A549 (cell line): ENCODE results near the gene SLC2A4RG. TPM values are rescaled to one million over a fixed set of nuclear protein-coding genes. Genes with fewer than 3 reads are reported as not detected.

Experiments
- ATAC-seq, 2 experiments: fragments of 200-7000 bp in 1 of 2; fragments of >200 bp in 1 of 2; cut with Nextera tagmentation in 1 of 2; cut with Tn5 transposase in 1 of 2; 3 replicates each; pipeline versions ENCODE4 v1.8.0 to v1.9.1; 2018 to 2020; ENCODE audit warnings: mild to moderate bottlenecking in 1 of 2, moderate library complexity in 1 of 2
- CTCF ChIA-PET: fragments of 300-600 bp; sonication (Branson Sonifier 250); formaldehyde crosslinking; extraction: SDS; loops from one replicate; lab custom pipeline; 2021; ENCODE audit warnings: antibody characterized with exemption, inconsistent platforms; lab: Yijun Ruan, JAX
- POLR2A ChIA-PET: fragments of 350-600 bp; formaldehyde crosslinking; extraction: SDS; loops from one replicate; lab custom pipeline; 2021; ENCODE audit warnings: antibody characterized with exemption, inconsistent platforms; lab: Yijun Ruan, JAX
- DNase-seq, 2 experiments: peaks; one replicate each; pipeline versions ENCODE4 v3.0.0 to v3.0.0-alpha.2; 2011 to 2016; ENCODE audit warnings: low read depth in 1 of 2, low spot score in 1 of 2
- FAIRE-seq: peaks from 2 replicates; lab custom pipeline; 2011; peaks lifted over from hg19 to GRCh38; lab: Jason Lieb, UNC
- H3K27ac ChIP-seq, 2 experiments: fragments of >200 bp; sonication (Bioruptor Twin); formaldehyde crosslinking; 3 replicates each; pipeline ENCODE4 v1.5.1; 2016 to 2017
- H3K4me1 ChIP-seq: fragments of >200 bp; sonication (Bioruptor Twin); formaldehyde crosslinking; 3 replicates; pipeline ENCODE4 v1.6.1; 2016
- H3K4me2 ChIP-seq: fragments of >200 bp; sonication (Bioruptor Twin); formaldehyde crosslinking; 3 replicates; pipeline ENCODE4 v1.6.1; 2016
- H3K4me3 ChIP-seq: fragments of >200 bp; sonication (Bioruptor Twin); formaldehyde crosslinking; 3 replicates; pipeline ENCODE4 v1.5.1; 2016
- H3K9me3 ChIP-seq: fragments of >200 bp; sonication (Bioruptor Twin); formaldehyde crosslinking; 3 replicates; pipeline ENCODE4 v1.6.1; 2016
- CBX2 ChIP-seq: fragments of 200-600 bp; sonication (generic); IDR thresholded peaks from 2 replicates; pipeline ENCODE4 v1.6.1; 2016; ENCODE audit warnings: low read depth, mild to moderate bottlenecking, borderline replicate concordance
- CEBPB ChIP-seq, 2 experiments: fragments of >200 bp in 1 of 2; sonication (Bioruptor Twin) in 1 of 2; formaldehyde crosslinking in 1 of 2; IDR thresholded peaks; 2 replicates each; pipeline ENCODE4 v1.6.1; 2012 to 2016
- EHF ChIP-seq: fragments of 250-450 bp; sonication (Bioruptor Pico); IDR thresholded peaks from 2 replicates; pipeline ENCODE4 v1.5.0; 2020; ENCODE audit warnings: mild to moderate bottlenecking
- FOXS1 ChIP-seq: fragments of 250-450 bp; sonication (Bioruptor Pico); IDR thresholded peaks from 2 replicates; pipeline ENCODE4 v1.5.0; 2020; ENCODE audit warnings: mild to moderate bottlenecking, moderate library complexity
- HDAC2 ChIP-seq: fragments of 200-600 bp; sonication (generic); IDR thresholded peaks from 2 replicates; pipeline ENCODE4 v1.6.1; 2016
- HEYL ChIP-seq: fragments of 250-450 bp; sonication (Bioruptor Pico); IDR thresholded peaks from 2 replicates; pipeline ENCODE4 v1.8.0; 2021; ENCODE audit warnings: mild to moderate bottlenecking, moderate library complexity
- HOXB5 ChIP-seq: fragments of 250-450 bp; sonication (Bioruptor Pico); IDR thresholded peaks from 2 replicates; pipeline ENCODE4 v1.5.0; 2020; ENCODE audit warnings: mild to moderate bottlenecking, moderate library complexity
- PHF8 ChIP-seq: fragments of 200-600 bp; sonication (generic); IDR thresholded peaks from 2 replicates; pipeline ENCODE4 v1.6.1; 2016; ENCODE audit warnings: low read depth, mild to moderate bottlenecking, antibody characterized with exemption, moderate library complexity, borderline replicate concordance
- POLR2AphosphoS2 ChIP-seq: conservative IDR thresholded peaks from 2 replicates; pipeline ENCODE4 v1.6.1; 2012; ENCODE audit warnings: low read length, improper control_type of control experiment, inconsistent platforms
- RCOR1 ChIP-seq: fragments of 150-350 bp; IDR thresholded peaks from 2 replicates; pipeline ENCODE4 v1.6.1; 2014; ENCODE audit warnings: antibody characterized with exemption, low read length, low read depth
- WGBS: methylation state at CpG from one replicate; pipeline ENCODE4 v1.1.6; 2017; ENCODE audit errors: missing lambda C conversion rate; 5-methylcytosine and 5-hydroxymethylcytosine counted together
- polyA plus RNA-seq, 4 experiments: library from polyadenylated mRNA; depleted of rRNA in 3 of 4; stranded (reverse); fragments of >200 nt; fragmentation: RNase III in 1 of 4; extraction: RNeasy Plus Mini Kit Qiagen cat#74134 plus additional on column Dnase treatment in 1 of 4; gene quantifications; 2 replicates in 3 of 4; 3 replicates in 1 of 4; pipeline ENCODE4 v1.2.3, GENCODE V29; 2011 to 2017
- TF ChIP-seq, protein P1 (sequence below): fragments of >200 bp; sonication (Bioruptor Twin); formaldehyde crosslinking; IDR thresholded peaks from 3 replicates; pipeline ENCODE4 v1.5.1; 2016
- TF ChIP-seq, protein P2 (sequence below): fragments of 250-450 bp; sonication (Bioruptor Pico); IDR thresholded peaks from 2 replicates; pipeline ENCODE4 v1.5.0; 2020; ENCODE audit warnings: low read depth, mild to moderate bottlenecking, moderate library complexity
- TF ChIP-seq, protein P3 (sequence below): fragments of 250-450 bp; sonication (Bioruptor Pico); IDR thresholded peaks from 2 replicates; pipeline ENCODE4 v1.5.0; 2021; ENCODE audit warnings: mild to moderate bottlenecking, moderate library complexity, borderline replicate concordance
- TF ChIP-seq, protein P4 (sequence below): fragments of 450-650 bp; IDR thresholded peaks from 2 replicates; pipeline ENCODE4 v1.6.1; 2014; ENCODE audit warnings: antibody characterized with exemption

SLC2A4RG gene
- polyA plus RNA-seq, 2 of the 4 experiments (the other 2 are of a cell fraction), result 28.1 to 64.6 TPM

DNA sequence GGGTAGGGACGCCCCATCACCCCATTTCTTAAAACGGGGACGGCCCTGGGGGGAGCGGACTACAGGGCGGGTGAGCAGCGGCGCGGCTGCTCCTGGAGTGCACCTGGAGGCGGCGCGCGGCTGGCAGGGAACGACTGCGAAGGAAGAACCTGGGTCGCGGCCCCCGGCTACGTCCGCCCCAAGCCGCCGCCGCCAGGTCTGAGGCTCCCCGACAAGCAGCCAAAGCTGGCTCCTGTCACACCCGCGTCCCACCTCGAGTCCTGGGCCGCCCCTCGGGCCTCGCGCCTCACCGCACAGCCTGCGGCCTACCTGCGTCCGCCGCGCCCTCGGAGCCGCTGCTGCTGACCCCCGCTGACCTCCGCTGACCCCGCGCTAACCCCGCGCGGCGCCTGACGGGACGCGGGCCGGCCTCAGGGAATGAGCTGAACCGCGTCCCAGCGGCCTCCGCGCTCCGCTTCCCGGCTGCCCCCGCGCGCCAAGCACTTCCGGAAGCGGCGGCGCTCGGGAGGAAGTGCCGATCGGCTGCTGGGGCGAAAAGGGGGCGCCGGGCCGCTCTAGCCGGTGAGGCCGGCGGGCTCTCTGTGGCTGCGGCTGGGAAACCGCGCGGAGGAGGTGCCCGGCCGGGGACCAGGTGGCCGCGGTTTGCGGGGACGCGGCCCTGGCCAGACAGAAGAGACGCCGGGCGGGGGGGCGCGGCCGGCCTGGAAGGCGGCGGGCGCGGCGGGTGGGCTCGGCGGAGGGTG lies 31.8 kb upstream of the SLC2A4RG start, which contains the start of the genes ARFRP1 and ZGPAT (continued):
- TF ChIP-seq, protein P1, sequence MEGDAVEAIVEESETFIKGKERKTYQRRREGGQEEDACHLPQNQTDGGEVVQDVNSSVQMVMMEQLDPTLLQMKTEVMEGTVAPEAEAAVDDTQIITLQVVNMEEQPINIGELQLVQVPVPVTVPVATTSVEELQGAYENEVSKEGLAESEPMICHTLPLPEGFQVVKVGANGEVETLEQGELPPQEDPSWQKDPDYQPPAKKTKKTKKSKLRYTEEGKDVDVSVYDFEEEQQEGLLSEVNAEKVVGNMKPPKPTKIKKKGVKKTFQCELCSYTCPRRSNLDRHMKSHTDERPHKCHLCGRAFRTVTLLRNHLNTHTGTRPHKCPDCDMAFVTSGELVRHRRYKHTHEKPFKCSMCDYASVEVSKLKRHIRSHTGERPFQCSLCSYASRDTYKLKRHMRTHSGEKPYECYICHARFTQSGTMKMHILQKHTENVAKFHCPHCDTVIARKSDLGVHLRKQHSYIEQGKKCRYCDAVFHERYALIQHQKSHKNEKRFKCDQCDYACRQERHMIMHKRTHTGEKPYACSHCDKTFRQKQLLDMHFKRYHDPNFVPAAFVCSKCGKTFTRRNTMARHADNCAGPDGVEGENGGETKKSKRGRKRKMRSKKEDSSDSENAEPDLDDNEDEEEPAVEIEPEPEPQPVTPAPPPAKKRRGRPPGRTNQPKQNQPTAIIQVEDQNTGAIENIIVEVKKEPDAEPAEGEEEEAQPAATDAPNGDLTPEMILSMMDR, result no peak
- TF ChIP-seq FOXS1 (CRISPR knock-in tag) (no peak), HEYL (CRISPR knock-in tag) (no peak), HDAC2 (no peak), POLR2AphosphoS2 (no peak), RCOR1 (no peak), PHF8 (peak; percentile 83), EHF (CRISPR knock-in tag) (no peak), CEBPB (IDR thresholded peaks at IDR 0.05) (no peak)
- TF ChIP-seq, protein P2, sequence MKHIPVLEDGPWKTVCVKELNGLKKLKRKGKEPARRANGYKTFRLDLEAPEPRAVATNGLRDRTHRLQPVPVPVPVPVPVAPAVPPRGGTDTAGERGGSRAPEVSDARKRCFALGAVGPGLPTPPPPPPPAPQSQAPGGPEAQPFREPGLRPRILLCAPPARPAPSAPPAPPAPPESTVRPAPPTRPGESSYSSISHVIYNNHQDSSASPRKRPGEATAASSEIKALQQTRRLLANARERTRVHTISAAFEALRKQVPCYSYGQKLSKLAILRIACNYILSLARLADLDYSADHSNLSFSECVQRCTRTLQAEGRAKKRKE (CRISPR knock-in tag), result no peak
- TF ChIP-seq, protein P3, sequence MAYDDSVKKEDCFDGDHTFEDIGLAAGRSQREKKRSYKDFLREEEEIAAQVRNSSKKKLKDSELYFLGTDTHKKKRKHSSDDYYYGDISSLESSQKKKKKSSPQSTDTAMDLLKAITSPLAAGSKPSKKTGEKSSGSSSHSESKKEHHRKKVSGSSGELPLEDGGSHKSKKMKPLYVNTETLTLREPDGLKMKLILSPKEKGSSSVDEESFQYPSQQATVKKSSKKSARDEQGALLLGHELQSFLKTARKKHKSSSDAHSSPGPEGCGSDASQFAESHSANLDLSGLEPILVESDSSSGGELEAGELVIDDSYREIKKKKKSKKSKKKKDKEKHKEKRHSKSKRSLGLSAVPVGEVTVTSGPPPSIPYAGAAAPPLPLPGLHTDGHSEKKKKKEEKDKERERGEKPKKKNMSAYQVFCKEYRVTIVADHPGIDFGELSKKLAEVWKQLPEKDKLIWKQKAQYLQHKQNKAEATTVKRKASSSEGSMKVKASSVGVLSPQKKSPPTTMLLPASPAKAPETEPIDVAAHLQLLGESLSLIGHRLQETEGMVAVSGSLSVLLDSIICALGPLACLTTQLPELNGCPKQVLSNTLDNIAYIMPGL, result no peak
- TF ChIP-seq, all 56 proteins: peak for 9

DNA sequence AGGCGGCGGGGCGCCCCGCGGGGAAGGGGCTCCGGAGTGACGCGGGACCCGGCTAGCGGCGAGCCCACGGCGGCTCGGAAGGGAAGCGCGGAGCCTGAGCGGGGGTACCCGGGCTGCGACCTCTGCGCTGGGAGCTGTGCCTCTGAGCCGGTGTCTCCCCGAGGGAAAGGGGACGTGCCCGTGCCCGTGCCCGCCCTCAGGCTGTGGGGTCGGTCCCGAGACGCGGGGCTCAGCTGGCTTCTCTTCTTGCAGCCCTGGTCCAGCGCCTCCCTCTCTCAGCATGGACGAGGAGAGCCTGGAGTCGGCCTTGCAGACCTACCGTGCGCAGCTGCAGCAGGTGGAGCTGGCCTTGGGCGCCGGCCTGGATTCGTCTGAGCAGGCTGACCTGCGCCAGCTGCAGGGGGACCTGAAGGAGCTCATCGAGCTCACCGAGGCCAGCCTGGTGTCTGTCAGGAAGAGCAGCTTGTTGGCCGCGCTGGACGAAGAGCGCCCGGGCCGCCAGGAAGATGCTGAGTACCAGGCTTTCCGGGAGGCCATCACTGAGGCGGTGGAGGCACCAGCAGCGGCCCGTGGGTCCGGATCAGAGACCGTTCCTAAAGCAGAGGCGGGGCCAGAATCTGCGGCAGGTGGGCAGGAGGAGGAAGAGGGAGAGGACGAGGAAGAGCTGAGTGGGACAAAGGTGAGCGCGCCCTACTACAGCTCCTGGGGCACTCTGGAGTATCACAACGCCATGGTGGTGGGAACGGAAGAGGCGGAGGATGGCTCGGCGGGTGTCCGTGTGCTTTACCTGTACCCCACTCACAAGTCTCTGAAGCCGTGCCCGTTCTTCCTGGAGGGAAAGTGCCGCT lies 31.1 kb upstream of the SLC2A4RG start:
- ChIA-PET POLR2A (interaction anchor here (0.6 to 2.5 kb wide), 16 partner anchors 10 to 329 kb away, joined by 3 to 38 read pairs (median 4); partner anchors contain the start of genes GMEB2, LIME1, PTK6 and RTEL1), CTCF (interaction anchor here (0.6 to 1.6 kb wide), 7 partner anchors 10 to 271 kb away, joined by 3 to 5 read pairs (median 3); partner anchors contain the start of gene SAMD10)
- 49% methylated on average over 39 of the region's 67 CpGs for WGBS
- DNase-seq (no peak), FAIRE-seq (no peak), ATAC-seq (peak; percentile 2 to 17; a peak in 2 of 6 replicates)
- H3K4me2 ChIP-seq, result peak overlapping the region; percentile 95
- H3K4me3 ChIP-seq, result peak overlapping the region; percentile 98
- H3K27ac ChIP-seq, result peak overlapping the region; percentile 97 to 98
- H3K9me3 ChIP-seq, result peaks cover 10% of the 10 kb centered on the region
- H3K4me1 ChIP-seq, result peaks cover 21% of the 10 kb centered on the region
- TF ChIP-seq, protein P4, sequence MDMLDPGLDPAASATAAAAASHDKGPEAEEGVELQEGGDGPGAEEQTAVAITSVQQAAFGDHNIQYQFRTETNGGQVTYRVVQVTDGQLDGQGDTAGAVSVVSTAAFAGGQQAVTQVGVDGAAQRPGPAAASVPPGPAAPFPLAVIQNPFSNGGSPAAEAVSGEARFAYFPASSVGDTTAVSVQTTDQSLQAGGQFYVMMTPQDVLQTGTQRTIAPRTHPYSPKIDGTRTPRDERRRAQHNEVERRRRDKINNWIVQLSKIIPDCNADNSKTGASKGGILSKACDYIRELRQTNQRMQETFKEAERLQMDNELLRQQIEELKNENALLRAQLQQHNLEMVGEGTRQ, result no peak
- TF ChIP-seq CBX2 (no peak), HOXB5 (no peak)
- TF ChIP-seq, protein P1, result no peak
